Mesendoderm (in vitro differentiated cells): ENCODE results near the gene TAF1B.
"Not testable (repeated sequence)": the region's sequence is repeated elsewhere in the genome, so short reads cannot be mapped to it uniquely, and the experiment has no call there.

Experiments
- DNase-seq: peaks from one replicate; pipeline ENCODE4 v3.0.0; 2013
- H2AK5ac ChIP-seq: 2 replicates; pipeline ENCODE4 v1.6.1; 2013; ENCODE audit warnings: low read length, inconsistent platforms
- H2BK120ac ChIP-seq: 2 replicates; pipeline ENCODE4 v1.6.1; 2013; ENCODE audit warnings: low read depth, mild to moderate bottlenecking, low read length, moderate library complexity, mixed read lengths
- H2BK15ac ChIP-seq: replicated peaks from 2 replicates; pipeline ENCODE4 v1.6.1; 2013; ENCODE audit warnings: low read depth, mild to moderate bottlenecking, moderate library complexity
- H2BK5ac ChIP-seq: 2 replicates; pipeline ENCODE4 v1.6.1; 2013; ENCODE audit warnings: low read length, inconsistent platforms
- H3K18ac ChIP-seq: 2 replicates; pipeline ENCODE4 v1.6.1; 2013; ENCODE audit warnings: mild to moderate bottlenecking, low read length, mixed read lengths
- H3K23ac ChIP-seq: one replicate; pipeline ENCODE4 v1.6.1; 2013; ENCODE audit warnings: low read length
- H3K27ac ChIP-seq: 2 replicates; pipeline ENCODE4 v1.5.1; 2013; ENCODE audit warnings: low read depth, mild to moderate bottlenecking, inconsistent platforms, low read length, moderate library complexity
- H3K27me3 ChIP-seq: 2 replicates; pipeline ENCODE4 v1.6.1; 2013; ENCODE audit warnings: low read length, control low read depth, mild to moderate bottlenecking, inconsistent platforms; ENCODE audit not compliant: insufficient read depth, poor library complexity
- H3K36me3 ChIP-seq: 2 replicates; pipeline ENCODE4 v1.6.1; 2013; ENCODE audit warnings: low read length, inconsistent platforms; ENCODE audit not compliant: control insufficient read depth, insufficient read depth
- H3K4ac ChIP-seq: one replicate; pipeline ENCODE4 v1.6.1; 2013; ENCODE audit warnings: low read depth, mild to moderate bottlenecking, low read length, moderate library complexity
- H3K4me1 ChIP-seq: 2 replicates; pipeline ENCODE4 v1.6.1; 2013; ENCODE audit warnings: low read depth, low read length, inconsistent platforms; ENCODE audit not compliant: control insufficient read depth
- H3K4me2 ChIP-seq: 2 replicates; pipeline ENCODE4 v1.6.1; 2013; ENCODE audit warnings: low read length
- H3K4me3 ChIP-seq: 2 replicates; pipeline ENCODE4 v1.5.1; 2013; ENCODE audit warnings: mild to moderate bottlenecking, low read length
- H3K56ac ChIP-seq: one replicate; pipeline ENCODE4 v1.6.1; 2013; ENCODE audit warnings: low read length
- H3K79me1 ChIP-seq: 2 replicates; pipeline ENCODE4 v1.6.1; 2013; ENCODE audit warnings: low read length, inconsistent platforms
- H3K79me2 ChIP-seq: 2 replicates; pipeline ENCODE4 v1.6.1; 2013; ENCODE audit warnings: mild to moderate bottlenecking, low read length; ENCODE audit not compliant: control insufficient read depth, insufficient read depth
- H3K9ac ChIP-seq: 2 replicates; pipeline ENCODE4 v1.6.1; 2013; ENCODE audit warnings: low read length, inconsistent platforms
- H4K5ac ChIP-seq: one replicate; pipeline ENCODE4 v1.6.1; 2013; ENCODE audit warnings: low read length
- H4K8ac ChIP-seq: one replicate; pipeline ENCODE4 v1.6.1; 2013; ENCODE audit warnings: low read depth, mild to moderate bottlenecking, control low read depth, low read length, moderate library complexity
- WGBS: extraction: QIAGEN DNeasy Blood & Tissue Kit; methylation state at CpG from one replicate; pipeline ENCODE4 v1.1.7; 2013; ENCODE audit warnings: low lambda C conversion rate, missing lambda C conversion rate; ENCODE audit not compliant: insufficient coverage; ENCODE audit errors: extremely low coverage; 5-methylcytosine and 5-hydroxymethylcytosine counted together

The TAF1B gene

GRCh38 chr2:9852881-9853280, 9.6 kb downstream of the TAF1B start:
- H3K4me2 ChIP-seq, result no peak overlapping the region
- H3K18ac ChIP-seq, result no peak overlapping the region
- no peak overlapping the region for H2BK15ac ChIP-seq
- H3K36me3 ChIP-seq, result peaks cover 16% of the 10 kb centered on the region
- no peak overlapping the region for H3K9ac ChIP-seq
- no peak overlapping the region for H3K4ac ChIP-seq
- no peak overlapping the region for H3K56ac ChIP-seq
- H3K79me2 ChIP-seq, result no peaks in the 10 kb centered on the region
- no peak overlapping the region for H2AK5ac ChIP-seq
- no peak overlapping the region for H3K27ac ChIP-seq
- no peak overlapping the region for H4K8ac ChIP-seq
- no peak for DNase-seq
- H3K4me1 ChIP-seq, result no peaks in the 10 kb centered on the region
- H4K5ac ChIP-seq, result no peak overlapping the region
- H3K23ac ChIP-seq, result no peak overlapping the region
- no peaks in the 10 kb centered on the region for H3K79me1 ChIP-seq
- no peak overlapping the region for H2BK120ac ChIP-seq
- no CpG with 5 or more reads among the region's 2 CpGs for WGBS
- H3K4me3 ChIP-seq, result no peak overlapping the region
- no peaks in the 10 kb centered on the region for H3K27me3 ChIP-seq
- no peak overlapping the region for H2BK5ac ChIP-seq

GRCh38 chr2:9857814-9858729, 14.8 kb downstream of the TAF1B start:
- Histone ChIP-seq H3K56ac (no peak overlapping the region), H3K4me3 (peak overlapping the region; percentile 24), H3K18ac (no peak overlapping the region), H3K79me1 (no peaks in the 10 kb centered on the region), H3K4me2 (no peak overlapping the region), H3K27ac (no peak overlapping the region), H2BK5ac (no peak overlapping the region), H3K9ac (no peak overlapping the region), H3K4me1 (no peaks in the 10 kb centered on the region), H3K27me3 (no peaks in the 10 kb centered on the region), H3K23ac (no peak overlapping the region), H4K5ac (no peak overlapping the region), H3K79me2 (no peaks in the 10 kb centered on the region), H2AK5ac (no peak overlapping the region), H4K8ac (no peak overlapping the region), H3K4ac (no peak overlapping the region), H2BK120ac (no peak overlapping the region), H3K36me3 (peaks cover 14% of the 10 kb centered on the region), H2BK15ac (no peak overlapping the region)
- no peak for DNase-seq
- WGBS, result no CpG with 5 or more reads among the region's 7 CpGs

GRCh38 chr2:9858730-9859068, 15.4 kb downstream of the TAF1B start:
- no peaks in the 10 kb centered on the region for H3K79me1 ChIP-seq
- no peak overlapping the region for H3K4me2 ChIP-seq
- H3K4ac ChIP-seq, result no peak overlapping the region
- H3K23ac ChIP-seq, result no peak overlapping the region
- no peak overlapping the region for H3K4me3 ChIP-seq
- no peak overlapping the region for H2BK5ac ChIP-seq
- H2BK120ac ChIP-seq, result no peak overlapping the region
- no peak overlapping the region for H2BK15ac ChIP-seq
- H2AK5ac ChIP-seq, result no peak overlapping the region
- no CpG with 5 or more reads among the region's 5 CpGs for WGBS
- H3K36me3 ChIP-seq, result peaks cover 14% of the 10 kb centered on the region
- DNase-seq, result no peak
- H3K18ac ChIP-seq, result no peak overlapping the region
- H4K8ac ChIP-seq, result no peak overlapping the region
- no peak overlapping the region for H4K5ac ChIP-seq
- no peaks in the 10 kb centered on the region for H3K79me2 ChIP-seq
- H3K56ac ChIP-seq, result no peak overlapping the region
- no peaks in the 10 kb centered on the region for H3K4me1 ChIP-seq
- no peak overlapping the region for H3K9ac ChIP-seq
- no peak overlapping the region for H3K27ac ChIP-seq
- no peaks in the 10 kb centered on the region for H3K27me3 ChIP-seq

GRCh38 chr2:9860922-9861580, 17.8 kb downstream of the TAF1B start:
- not testable (repeated sequence) for H3K4me1 ChIP-seq, H3K79me2 ChIP-seq, H3K23ac ChIP-seq, H4K8ac ChIP-seq, H3K79me1 ChIP-seq, H4K5ac ChIP-seq, H2BK15ac ChIP-seq, H3K27ac ChIP-seq, H3K4ac ChIP-seq, H3K27me3 ChIP-seq, H2BK120ac ChIP-seq, H2AK5ac ChIP-seq, H3K4me3 ChIP-seq, H2BK5ac ChIP-seq, H3K18ac ChIP-seq, H3K4me2 ChIP-seq, H3K9ac ChIP-seq, H3K56ac ChIP-seq, H3K36me3 ChIP-seq, DNase-seq
- WGBS, result no CpG with 5 or more reads among the region's 21 CpGs

GRCh38 chr2:9867881-9868280, 24.6 kb downstream of the TAF1B start:
- no CpG with 5 or more reads among the region's 6 CpGs for WGBS
- Histone ChIP-seq H3K4me3 (no peak overlapping the region), H3K79me2 (no peaks in the 10 kb centered on the region), H3K79me1 (no peaks in the 10 kb centered on the region), H2BK15ac (no peak overlapping the region), H3K27me3 (no peaks in the 10 kb centered on the region), H3K9ac (no peak overlapping the region), H3K23ac (no peak overlapping the region), H3K18ac (no peak overlapping the region), H4K8ac (no peak overlapping the region), H3K36me3 (no peaks in the 10 kb centered on the region), H3K4me2 (no peak overlapping the region), H2BK5ac (no peak overlapping the region), H3K56ac (no peak overlapping the region), H2BK120ac (no peak overlapping the region), H3K4me1 (no peaks in the 10 kb centered on the region), H3K27ac (no peak overlapping the region), H4K5ac (no peak overlapping the region), H3K4ac (no peak overlapping the region), H2AK5ac (no peak overlapping the region)
- no peak for DNase-seq
